SK-N-SH treated with all-trans-retinoic acid at 6 μM for 48 hours (cell line): ENCODE results near the gene PMCH.
A peak's percentile ranks its signal among the peaks of the same experiment; 100 is the strongest.

Experiments
- ATAC-seq: fragments of 200-7000 bp; cut with Tn5 transposase; 3 replicates; pipeline ENCODE4 v1.9.1; 2020; ENCODE audit warnings: mild to moderate bottlenecking, moderate library complexity
- ARNTL ChIP-seq: fragments of 450-650 bp; formaldehyde crosslinking; IDR thresholded peaks from 2 replicates; pipeline ENCODE4 v1.5.0; 2020; ENCODE audit warnings: low read depth, mild to moderate bottlenecking, moderate library complexity, borderline replicate concordance
- BACH2 ChIP-seq: fragments of 250-450 bp; sonication (Bioruptor Pico); IDR thresholded peaks from 2 replicates; pipeline ENCODE4 v1.9.0; 2021; ENCODE audit warnings: mild to moderate bottlenecking, borderline replicate concordance
- CREB5 ChIP-seq: fragments of 250-450 bp; sonication (Bioruptor Pico); IDR thresholded peaks from 2 replicates; pipeline ENCODE4 v1.5.1; 2020; ENCODE audit warnings: low read depth, mild to moderate bottlenecking, moderate library complexity
- ESRRG ChIP-seq: fragments of 250-450 bp; sonication (Bioruptor Pico); IDR thresholded peaks from 2 replicates; pipeline ENCODE4 v1.6.1; 2021; ENCODE audit warnings: mild to moderate bottlenecking
- ISL1 ChIP-seq: fragments of 250-450 bp; sonication (Bioruptor Pico); IDR thresholded peaks from 2 replicates; pipeline ENCODE4 v2.1.2; 2022; ENCODE audit warnings: mild to moderate bottlenecking, moderate library complexity
- OSR1 ChIP-seq: fragments of 250-450 bp; sonication (Bioruptor Pico); IDR thresholded peaks from 2 replicates; pipeline ENCODE4 v1.8.0; 2022; ENCODE audit warnings: moderate library complexity, mild to moderate bottlenecking, inconsistent platforms
- PATZ1 ChIP-seq: fragments of 250-450 bp; sonication (Bioruptor Pico); IDR thresholded peaks from 2 replicates; pipeline ENCODE4 v1.8.0; 2020; ENCODE audit warnings: mild to moderate bottlenecking, moderate library complexity, borderline replicate concordance
- RARB ChIP-seq: fragments of 250-450 bp; sonication (Bioruptor Pico); IDR thresholded peaks from 2 replicates; pipeline ENCODE4 v1.8.0; 2021; ENCODE audit warnings: mild to moderate bottlenecking, moderate library complexity
- TCF4 ChIP-seq: fragments of 250-450 bp; sonication (Bioruptor Pico); IDR thresholded peaks from 2 replicates; pipeline ENCODE4 v1.8.0; 2021; ENCODE audit warnings: mild to moderate bottlenecking, moderate library complexity, borderline replicate concordance
- TOX ChIP-seq: fragments of 250-450 bp; sonication (Bioruptor Pico); IDR thresholded peaks from 2 replicates; pipeline ENCODE4 v1.8.0; 2021; ENCODE audit warnings: mild to moderate bottlenecking, moderate library complexity, borderline replicate concordance
- TSHZ2 ChIP-seq: fragments of 250-450 bp; sonication (Bioruptor Pico); IDR thresholded peaks from 2 replicates; pipeline ENCODE4 v1.5.0; 2020; ENCODE audit warnings: mild to moderate bottlenecking, moderate library complexity
- ZC3H10 ChIP-seq: fragments of 250-450 bp; sonication (Bioruptor Pico); IDR thresholded peaks from 2 replicates; pipeline ENCODE4 v1.5.1; 2021; ENCODE audit warnings: mild to moderate bottlenecking, moderate library complexity
- ZFP3 ChIP-seq: fragments of 250-450 bp; sonication (Bioruptor Pico); IDR thresholded peaks from 2 replicates; pipeline ENCODE4 v1.5.0; 2020; ENCODE audit warnings: mild to moderate bottlenecking, moderate library complexity
- ZFP30 ChIP-seq: fragments of 450-650 bp; formaldehyde crosslinking; IDR thresholded peaks from 2 replicates; pipeline ENCODE4 v1.5.0; 2022; ENCODE audit warnings: mild to moderate bottlenecking, moderate library complexity
- ZNF565 ChIP-seq: fragments of 450-650 bp; formaldehyde crosslinking; conservative IDR thresholded peaks from 2 replicates; pipeline ENCODE4 v1.5.0; 2020; ENCODE audit warnings: low read depth, mild to moderate bottlenecking, moderate library complexity
- ZNF70 ChIP-seq: fragments of 450-650 bp; formaldehyde crosslinking; IDR thresholded peaks from 2 replicates; pipeline ENCODE4 v1.5.0; 2020; ENCODE audit warnings: mild to moderate bottlenecking, moderate library complexity
- ZNF8 ChIP-seq: fragments of 450-650 bp; formaldehyde crosslinking; IDR thresholded peaks from 2 replicates; pipeline ENCODE4 v1.5.0; 2020; ENCODE audit warnings: mild to moderate bottlenecking, moderate library complexity
- TF ChIP-seq, protein P1 (sequence below): fragments of 250-450 bp; sonication (Bioruptor Pico); IDR thresholded peaks from 2 replicates; pipeline ENCODE4 v1.8.0; 2021; ENCODE audit warnings: low read depth, mild to moderate bottlenecking, moderate library complexity, borderline replicate concordance
- TF ChIP-seq, protein P2 (sequence below): fragments of 250-450 bp; sonication (Bioruptor Pico); IDR thresholded peaks from 2 replicates; pipeline ENCODE4 v1.5.1; 2021; ENCODE audit warnings: mild to moderate bottlenecking, moderate library complexity

PMCH gene

GRCh38 chr12:102174117-102174516 lies 23.5 kb downstream of the PMCH start:
- TF ChIP-seq PATZ1 (CRISPR knock-in tag) (no peak), ESRRG (CRISPR knock-in tag) (no peak), ZC3H10 (CRISPR knock-in tag) (no peak), ZFP30 (no peak), TSHZ2 (CRISPR knock-in tag) (no peak)
- TF ChIP-seq, protein P1, sequence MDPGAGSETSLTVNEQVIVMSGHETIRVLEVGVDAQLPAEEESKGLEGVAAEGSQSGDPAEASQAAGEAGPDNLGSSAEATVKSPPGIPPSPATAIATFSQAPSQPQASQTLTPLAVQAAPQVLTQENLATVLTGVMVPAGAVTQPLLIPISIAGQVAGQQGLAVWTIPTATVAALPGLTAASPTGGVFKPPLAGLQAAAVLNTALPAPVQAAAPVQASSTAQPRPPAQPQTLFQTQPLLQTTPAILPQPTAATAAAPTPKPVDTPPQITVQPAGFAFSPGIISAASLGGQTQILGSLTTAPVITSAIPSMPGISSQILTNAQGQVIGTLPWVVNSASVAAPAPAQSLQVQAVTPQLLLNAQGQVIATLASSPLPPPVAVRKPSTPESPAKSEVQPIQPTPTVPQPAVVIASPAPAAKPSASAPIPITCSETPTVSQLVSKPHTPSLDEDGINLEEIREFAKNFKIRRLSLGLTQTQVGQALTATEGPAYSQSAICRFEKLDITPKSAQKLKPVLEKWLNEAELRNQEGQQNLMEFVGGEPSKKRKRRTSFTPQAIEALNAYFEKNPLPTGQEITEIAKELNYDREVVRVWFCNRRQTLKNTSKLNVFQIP (CRISPR knock-in tag): no peak
- ATAC-seq: no peak

DNA sequence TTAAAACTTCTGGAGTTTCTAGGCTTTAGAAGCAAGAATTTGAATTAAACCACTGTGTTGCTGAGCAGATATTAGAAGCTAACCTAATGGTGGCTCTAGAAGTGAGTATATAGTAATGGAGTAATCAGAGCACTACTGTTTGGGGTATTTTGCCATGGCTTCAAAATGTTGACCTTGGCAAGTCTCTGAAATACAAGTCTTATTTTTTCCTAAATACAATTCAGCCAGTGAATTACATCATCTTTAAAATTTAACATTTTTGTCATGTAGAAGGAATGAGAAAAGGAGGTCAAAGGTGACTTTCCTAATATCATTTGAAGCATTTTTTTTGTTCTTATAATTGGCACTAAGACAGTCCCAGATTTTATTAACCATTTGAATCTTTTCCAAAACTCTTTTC lies 25.2 kb downstream of the PMCH start:
- no peak for ATAC-seq
- TF ChIP-seq, protein P1 (CRISPR knock-in tag): no peak
- no peak for TF ChIP-seq ZFP30
- TF ChIP-seq TCF4 (CRISPR knock-in tag): no peak
- TF ChIP-seq OSR1 (CRISPR knock-in tag): no peak
- TF ChIP-seq ISL1 (CRISPR knock-in tag): peak; percentile 36
- TF ChIP-seq CREB5 (CRISPR knock-in tag): 0 out of 2 replicates have a peak, but pooled peaks have one; percentile 31
- no peak for TF ChIP-seq TOX (CRISPR knock-in tag)
- TF ChIP-seq ESRRG (CRISPR knock-in tag): no peak
- no peak for TF ChIP-seq ZC3H10 (CRISPR knock-in tag)
- no peak for TF ChIP-seq BACH2 (CRISPR knock-in tag)
- TF ChIP-seq PATZ1 (CRISPR knock-in tag): no peak
- no peak for TF ChIP-seq ZNF70
- TF ChIP-seq, protein P2, sequence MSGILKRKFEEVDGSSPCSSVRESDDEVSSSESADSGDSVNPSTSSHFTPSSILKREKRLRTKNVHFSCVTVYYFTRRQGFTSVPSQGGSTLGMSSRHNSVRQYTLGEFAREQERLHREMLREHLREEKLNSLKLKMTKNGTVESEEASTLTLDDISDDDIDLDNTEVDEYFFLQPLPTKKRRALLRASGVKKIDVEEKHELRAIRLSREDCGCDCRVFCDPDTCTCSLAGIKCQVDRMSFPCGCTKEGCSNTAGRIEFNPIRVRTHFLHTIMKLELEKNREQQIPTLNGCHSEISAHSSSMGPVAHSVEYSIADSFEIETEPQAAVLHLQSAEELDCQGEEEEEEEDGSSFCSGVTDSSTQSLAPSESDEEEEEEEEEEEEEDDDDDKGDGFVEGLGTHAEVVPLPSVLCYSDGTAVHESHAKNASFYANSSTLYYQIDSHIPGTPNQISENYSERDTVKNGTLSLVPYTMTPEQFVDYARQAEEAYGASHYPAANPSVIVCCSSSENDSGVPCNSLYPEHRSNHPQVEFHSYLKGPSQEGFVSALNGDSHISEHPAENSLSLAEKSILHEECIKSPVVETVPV: no peak
- no peak for TF ChIP-seq ZFP3 (CRISPR knock-in tag)

DNA sequence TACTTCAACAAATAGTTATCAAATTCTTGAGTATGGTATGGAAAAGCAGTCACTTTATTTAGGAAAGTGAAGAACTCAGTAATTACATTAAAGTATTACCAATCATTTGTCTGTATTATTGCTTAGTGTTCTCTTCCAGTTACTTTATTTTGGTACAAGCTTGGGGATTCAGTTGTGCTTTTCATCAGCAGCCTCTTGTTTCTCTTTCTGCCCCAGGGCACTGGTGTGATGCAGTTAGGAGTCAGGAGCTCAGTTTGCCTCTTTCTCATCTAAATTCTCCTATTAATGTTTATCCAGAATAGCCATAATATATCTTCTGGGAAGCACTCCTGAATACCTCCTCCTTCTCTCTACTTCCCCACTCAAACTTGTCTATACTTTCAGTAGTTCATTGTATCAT lies 25.7 kb downstream of the PMCH start:
- ATAC-seq: no peak
- TF ChIP-seq CREB5 (CRISPR knock-in tag) (no peak), RARB (CRISPR knock-in tag) (no peak), ZFP3 (CRISPR knock-in tag) (no peak), TOX (CRISPR knock-in tag) (no peak), ARNTL (CRISPR knock-in tag) (no peak), TSHZ2 (CRISPR knock-in tag) (no peak), ZNF70 (no peak), ZNF8 (CRISPR knock-in tag) (no peak), BACH2 (CRISPR knock-in tag) (no peak), ZC3H10 (CRISPR knock-in tag) (no peak), ZNF565 (CRISPR knock-in tag) (no peak), ESRRG (CRISPR knock-in tag) (no peak)
